Measurements from ENCODE around the gene HORMAD2.

Gene HORMAD2

GRCh38 chr22:30144391-30144790, 64.1 kb downstream of the HORMAD2 start:
- H3K27ac Mint-ChIP-seq = no peak overlapping the region
- no peak for ATAC-seq
- no peaks in the 10 kb centered on the region for H3K4me1 Mint-ChIP-seq
- peaks cover 11% of the 10 kb centered on the region for H3K36me3 Mint-ChIP-seq (ENCODE audit: low read depth)
- H3K4me3 Mint-ChIP-seq = no peak overlapping the region
- peaks cover 7% of the 10 kb centered on the region for H3K27me3 Mint-ChIP-seq
- DNase-seq = no peak
- peaks cover 29% of the 10 kb centered on the region for H3K9me3 Mint-ChIP-seq

- Mint-ChIP-seq H3K27me3 (peaks cover 2% of the 10 kb centered on the region), H3K9me3 (peaks cover 8% of the 10 kb centered on the region), H3K4me1 (peaks cover 5% of the 10 kb centered on the region), H3K4me3 (no peak overlapping the region), H3K27ac (no peak overlapping the region), H3K36me3 (ENCODE audit: low read depth) (peaks cover 4% of the 10 kb centered on the region)
- DNase-seq (no peak), ATAC-seq (no peak)
Observed at GRCh38 chr22:30150212-30150611, 69.9 kb downstream of the HORMAD2 start.

- Mint-ChIP-seq H3K27me3 (peaks cover 2% of the 10 kb centered on the region), H3K9me3 (no peaks in the 10 kb centered on the region), H3K4me3 (no peak overlapping the region), H3K36me3 (ENCODE audit: low read depth) (peaks cover 3% of the 10 kb centered on the region), H3K27ac (peak overlapping the region; percentile 99), H3K4me1 (peaks cover 56% of the 10 kb centered on the region)
- ATAC-seq = no peak
- no peak for DNase-seq
Observed at GRCh38 chr22:30158277-30158676, 78.0 kb downstream of the HORMAD2 start.

GRCh38 chr22:30158744-30159500, 78.7 kb downstream of the HORMAD2 start:
- H3K36me3 Mint-ChIP-seq (ENCODE audit: low read depth) = peaks cover 3% of the 10 kb centered on the region
- DNase-seq = no peak
- peak overlapping the region; percentile 57 for H3K4me3 Mint-ChIP-seq
- H3K27me3 Mint-ChIP-seq = peaks cover 2% of the 10 kb centered on the region
- H3K4me1 Mint-ChIP-seq = peaks cover 56% of the 10 kb centered on the region
- H3K9me3 Mint-ChIP-seq = no peaks in the 10 kb centered on the region
- peak overlapping the region; percentile 99 for H3K27ac Mint-ChIP-seq
- ATAC-seq = peak; percentile 87

GRCh38 chr22:30159561-30160353, 79.5 kb downstream of the HORMAD2 start:
- Mint-ChIP-seq H3K4me1 (peaks cover 56% of the 10 kb centered on the region), H3K4me3 (peak overlapping the region; percentile 16), H3K27me3 (peaks cover 2% of the 10 kb centered on the region), H3K9me3 (no peaks in the 10 kb centered on the region), H3K27ac (peak overlapping the region; percentile 99), H3K36me3 (ENCODE audit: low read depth) (peaks cover 3% of the 10 kb centered on the region)
- peak; percentile 49 for ATAC-seq
- no peak for DNase-seq

- H3K4me3 Mint-ChIP-seq = no peak overlapping the region
- no peaks in the 10 kb centered on the region for H3K9me3 Mint-ChIP-seq
- no peak for DNase-seq
- peaks cover 49% of the 10 kb centered on the region for H3K4me1 Mint-ChIP-seq
- no peaks in the 10 kb centered on the region for H3K36me3 Mint-ChIP-seq (ENCODE audit: low read depth)
- H3K27ac Mint-ChIP-seq = peak overlapping the region; percentile 81
- ATAC-seq = peak; percentile 31
- H3K27me3 Mint-ChIP-seq = no peaks in the 10 kb centered on the region
Observed at GRCh38 chr22:30161051-30161469, 80.8 kb downstream of the HORMAD2 start.

- H3K27me3 Mint-ChIP-seq = no peaks in the 10 kb centered on the region
- peak overlapping the region; percentile 0 for H3K4me3 Mint-ChIP-seq
- H3K27ac Mint-ChIP-seq = no peak overlapping the region
- no peak for DNase-seq
- H3K4me1 Mint-ChIP-seq = no peaks in the 10 kb centered on the region
- H3K9me3 Mint-ChIP-seq = no peaks in the 10 kb centered on the region
- H3K36me3 Mint-ChIP-seq (ENCODE audit: low read depth) = no peaks in the 10 kb centered on the region
- ATAC-seq = peak; percentile 86
Observed at GRCh38 chr22:30167296-30167695, 87.0 kb downstream of the HORMAD2 start.

GRCh38 chr22:30167734-30168133, 87.5 kb downstream of the HORMAD2 start:
- Mint-ChIP-seq H3K4me1 (no peaks in the 10 kb centered on the region), H3K36me3 (ENCODE audit: low read depth) (no peaks in the 10 kb centered on the region), H3K27me3 (no peaks in the 10 kb centered on the region), H3K4me3 (no peak overlapping the region), H3K9me3 (no peaks in the 10 kb centered on the region), H3K27ac (no peak overlapping the region)
- peak; percentile 52 for ATAC-seq
- DNase-seq = no peak

- Mint-ChIP-seq H3K9me3 (peaks cover 5% of the 10 kb centered on the region), H3K36me3 (ENCODE audit: low read depth) (no peaks in the 10 kb centered on the region), H3K27me3 (no peaks in the 10 kb centered on the region), H3K4me1 (no peaks in the 10 kb centered on the region), H3K27ac (no peak overlapping the region), H3K4me3 (no peak overlapping the region)
- DNase-seq = no peak
- ATAC-seq = peak; percentile 62
Observed at GRCh38 chr22:30169002-30169401, 88.7 kb downstream of the HORMAD2 start.

- Mint-ChIP-seq H3K36me3 (ENCODE audit: low read depth) (no peaks in the 10 kb centered on the region), H3K27ac (no peak overlapping the region), H3K4me1 (peaks cover 4% of the 10 kb centered on the region), H3K4me3 (no peak overlapping the region), H3K27me3 (no peaks in the 10 kb centered on the region), H3K9me3 (peaks cover 5% of the 10 kb centered on the region)
- DNase-seq (no peak), ATAC-seq (no peak)
Observed at GRCh38 chr22:30170129-30170528, 89.9 kb downstream of the HORMAD2 start.

- no peak for DNase-seq
- H3K36me3 Mint-ChIP-seq (ENCODE audit: low read depth) = no peaks in the 10 kb centered on the region
- H3K27me3 Mint-ChIP-seq = no peaks in the 10 kb centered on the region
- H3K4me1 Mint-ChIP-seq = peaks cover 11% of the 10 kb centered on the region
- peaks cover 5% of the 10 kb centered on the region for H3K9me3 Mint-ChIP-seq
- no peak for ATAC-seq
- no peak overlapping the region for H3K4me3 Mint-ChIP-seq
- H3K27ac Mint-ChIP-seq = no peak overlapping the region
Observed at GRCh38 chr22:30171008-30171407, 90.7 kb downstream of the HORMAD2 start.

GRCh38 chr22:30175690-30176288, 95.5 kb downstream of the HORMAD2 start:
- no peak overlapping the region for H3K4me3 Mint-ChIP-seq
- H3K27ac Mint-ChIP-seq = no peak overlapping the region
- ATAC-seq (no peak), DNase-seq (no peak)
- H3K9me3 Mint-ChIP-seq = peaks cover 5% of the 10 kb centered on the region
- H3K27me3 Mint-ChIP-seq = no peaks in the 10 kb centered on the region
- H3K4me1 Mint-ChIP-seq = peaks cover 53% of the 10 kb centered on the region
- H3K36me3 Mint-ChIP-seq (ENCODE audit: low read depth) = peaks cover 2% of the 10 kb centered on the region

- H3K9me3 Mint-ChIP-seq = peaks cover 5% of the 10 kb centered on the region
- H3K27me3 Mint-ChIP-seq = no peaks in the 10 kb centered on the region
- peaks cover 59% of the 10 kb centered on the region for H3K4me1 Mint-ChIP-seq
- H3K36me3 Mint-ChIP-seq (ENCODE audit: low read depth) = peaks cover 2% of the 10 kb centered on the region
- H3K27ac Mint-ChIP-seq = no peak overlapping the region
- no peak overlapping the region for H3K4me3 Mint-ChIP-seq
- no peak for ATAC-seq
- DNase-seq = no peak
Observed at GRCh38 chr22:30176431-30176830, 96.2 kb downstream of the HORMAD2 start.

GRCh38 chr22:30178181-30179126, 98.2 kb downstream of the HORMAD2 start:
- ATAC-seq (peak; percentile 91), DNase-seq (peak; percentile 55)
- Mint-ChIP-seq H3K9me3 (peaks cover under 1% of the 10 kb centered on the region), H3K4me3 (peak overlapping the region; percentile 7), H3K27me3 (no peaks in the 10 kb centered on the region), H3K36me3 (ENCODE audit: low read depth) (peaks cover 2% of the 10 kb centered on the region), H3K4me1 (peaks cover 77% of the 10 kb centered on the region), H3K27ac (peak overlapping the region; percentile 97)
